Measurements from ENCODE around the gene SLC38A2.

Gene SLC38A2

GRCh38 chr12:46363582-46364299 is 8.8 kb downstream of the SLC38A2 start:
- no peak overlapping the region for H3K4me3 ChIP-seq (ENCODE audit: low read length)
- TF ChIP-seq, protein P1, sequence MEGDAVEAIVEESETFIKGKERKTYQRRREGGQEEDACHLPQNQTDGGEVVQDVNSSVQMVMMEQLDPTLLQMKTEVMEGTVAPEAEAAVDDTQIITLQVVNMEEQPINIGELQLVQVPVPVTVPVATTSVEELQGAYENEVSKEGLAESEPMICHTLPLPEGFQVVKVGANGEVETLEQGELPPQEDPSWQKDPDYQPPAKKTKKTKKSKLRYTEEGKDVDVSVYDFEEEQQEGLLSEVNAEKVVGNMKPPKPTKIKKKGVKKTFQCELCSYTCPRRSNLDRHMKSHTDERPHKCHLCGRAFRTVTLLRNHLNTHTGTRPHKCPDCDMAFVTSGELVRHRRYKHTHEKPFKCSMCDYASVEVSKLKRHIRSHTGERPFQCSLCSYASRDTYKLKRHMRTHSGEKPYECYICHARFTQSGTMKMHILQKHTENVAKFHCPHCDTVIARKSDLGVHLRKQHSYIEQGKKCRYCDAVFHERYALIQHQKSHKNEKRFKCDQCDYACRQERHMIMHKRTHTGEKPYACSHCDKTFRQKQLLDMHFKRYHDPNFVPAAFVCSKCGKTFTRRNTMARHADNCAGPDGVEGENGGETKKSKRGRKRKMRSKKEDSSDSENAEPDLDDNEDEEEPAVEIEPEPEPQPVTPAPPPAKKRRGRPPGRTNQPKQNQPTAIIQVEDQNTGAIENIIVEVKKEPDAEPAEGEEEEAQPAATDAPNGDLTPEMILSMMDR (IDR thresholded peaks at IDR 0.05; ENCODE audit: insufficient read depth, low read depth, low read length, missing control alignments), result no peak
- DNase-seq (ENCODE audit: low read depth), result no peak

DNA sequence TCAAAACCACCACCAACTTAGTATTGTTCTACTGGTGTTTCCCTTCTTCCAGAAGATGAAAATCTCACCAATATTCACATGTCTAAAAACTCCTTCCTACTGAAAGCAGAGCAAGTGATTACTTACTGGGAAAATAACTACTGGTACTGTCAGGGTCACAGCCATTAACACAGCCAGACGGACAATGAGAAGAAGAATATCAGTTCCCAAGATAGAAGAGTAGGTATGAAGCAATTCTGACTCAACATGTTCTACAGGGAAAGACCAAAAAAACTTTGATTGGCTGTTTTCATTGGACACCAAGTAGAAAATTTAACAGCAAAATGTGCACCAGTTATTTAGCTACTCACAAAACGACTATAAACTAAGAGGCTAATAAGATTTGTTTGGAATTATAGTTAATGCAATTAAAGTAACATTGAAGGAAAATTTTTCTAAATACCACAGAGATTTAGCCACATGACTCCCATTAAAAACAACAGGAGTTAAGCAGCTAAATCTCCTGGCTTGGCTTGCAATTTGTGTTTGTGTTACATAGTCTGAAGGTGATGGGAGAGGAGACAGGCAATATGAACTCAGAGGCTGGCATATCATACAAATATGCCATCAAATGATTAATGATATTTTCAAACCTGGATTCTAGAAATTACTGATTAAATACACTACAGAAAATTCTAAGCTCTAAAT is 9.5 kb downstream of the SLC38A2 start:
- H3K4me3 ChIP-seq (ENCODE audit: low read length), result no peak overlapping the region
- no peak for DNase-seq (ENCODE audit: low read depth)
- TF ChIP-seq, protein P1 (IDR thresholded peaks at IDR 0.05; ENCODE audit: insufficient read depth, low read depth, low read length, missing control alignments), result no peak

- DNase-seq (ENCODE audit: low read depth), result peak; percentile 11
- TF ChIP-seq, protein P1 (IDR thresholded peaks at IDR 0.05; ENCODE audit: insufficient read depth, low read depth, low read length, missing control alignments), result no peak
- H3K4me3 ChIP-seq (ENCODE audit: low read length), result no peak overlapping the region
Observed at GRCh38 chr12:46361667-46362034, 10.9 kb downstream of the SLC38A2 start.

DNA sequence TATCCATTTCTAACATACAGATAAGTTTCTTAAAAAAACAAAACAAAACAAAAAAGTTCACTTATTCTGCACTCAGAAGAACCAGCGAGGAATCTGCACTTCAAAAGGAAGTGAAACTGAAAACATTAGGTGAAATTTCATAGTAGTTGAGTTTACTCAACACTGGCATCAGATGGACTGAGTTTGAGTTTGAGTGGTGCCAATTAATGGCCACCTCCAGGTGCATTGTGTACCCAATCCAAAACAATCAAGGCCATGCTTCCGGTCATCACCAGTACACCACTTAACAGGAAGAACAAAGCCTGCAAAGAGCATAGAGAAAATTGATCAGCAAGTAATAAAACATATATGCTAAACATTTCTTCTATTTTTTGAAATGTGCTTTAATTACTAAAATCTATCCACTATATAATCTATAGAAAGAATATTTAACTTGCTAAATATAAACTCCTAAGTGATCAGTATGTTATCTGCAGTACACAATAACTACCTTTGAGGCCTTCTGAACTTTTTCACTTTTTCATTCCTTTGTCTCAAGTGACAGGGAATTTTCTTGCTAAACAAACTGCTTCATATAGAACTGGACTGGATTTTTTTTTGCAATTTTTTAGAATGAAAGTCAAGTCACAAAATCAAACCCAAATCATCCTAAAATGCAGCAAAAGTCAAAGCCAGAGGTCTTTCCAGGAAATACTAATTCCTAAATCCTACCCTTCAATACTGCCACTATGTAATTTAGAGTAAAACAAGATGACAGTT is 11.5 kb downstream of the SLC38A2 start:
- TF ChIP-seq, protein P1 (IDR thresholded peaks at IDR 0.05; ENCODE audit: insufficient read depth, low read depth, low read length, missing control alignments), result no peak

GRCh38 chr12:46360370-46360769 is 12.2 kb downstream of the SLC38A2 start:
- no peak for DNase-seq (ENCODE audit: low read depth)
- H3K4me3 ChIP-seq (ENCODE audit: low read length), result no peak overlapping the region
- TF ChIP-seq, protein P1 (IDR thresholded peaks at IDR 0.05; ENCODE audit: insufficient read depth, low read depth, low read length, missing control alignments), result no peak

More for the DNA sequence above, 11.5 kb downstream of the SLC38A2 start:
- peak; percentile 30 for DNase-seq (ENCODE audit: low read depth)
- no peak overlapping the region for H3K4me3 ChIP-seq (ENCODE audit: low read length)

DNA sequence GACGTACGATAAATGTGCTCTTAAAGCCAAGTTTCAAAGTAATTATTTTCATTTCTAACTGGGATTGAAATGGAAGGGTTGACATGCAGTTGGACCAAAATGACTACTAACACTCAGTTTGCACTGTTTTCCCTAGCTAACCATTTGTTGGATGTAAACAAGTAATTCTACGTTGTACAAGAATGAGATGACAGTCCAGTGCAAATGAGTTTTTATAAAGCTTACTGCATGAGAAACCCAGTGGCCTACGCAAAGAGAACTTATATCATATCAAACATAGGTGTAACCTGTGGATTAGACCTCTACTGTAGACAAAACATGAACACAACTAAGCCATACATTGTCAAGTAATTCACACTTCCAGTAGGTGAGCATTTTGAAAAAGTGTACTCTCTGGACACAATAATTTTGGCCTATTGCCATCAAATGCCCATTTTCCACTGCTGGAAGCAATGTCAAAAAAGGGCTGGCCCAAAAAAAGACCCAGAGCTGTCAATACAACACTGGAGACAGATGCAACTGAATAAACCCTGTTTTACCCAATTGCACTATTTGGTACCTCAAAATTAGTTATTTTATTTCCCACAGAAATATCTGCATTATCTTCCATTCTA is 12.8 kb downstream of the SLC38A2 start:
- TF ChIP-seq, protein P1 (IDR thresholded peaks at IDR 0.05; ENCODE audit: insufficient read depth, low read depth, low read length, missing control alignments), result no peak
- no peak overlapping the region for H3K4me3 ChIP-seq (ENCODE audit: low read length)
- peak; percentile 23 for DNase-seq (ENCODE audit: low read depth)
